Measurements from ENCODE around the gene INIP.

INIP gene

GRCh38 chr9:112659906-112660305 is 58.0 kb downstream of the INIP start:
- TF ChIP-seq CTCF (IDR thresholded peaks at IDR 0.05; ENCODE audit: insufficient read depth, low read length) (no peak), SPI1 (IDR thresholded peaks at IDR 0.05; ENCODE audit: borderline replicate concordance, low read depth) (no peak), REST (IDR thresholded peaks at IDR 0.05; ENCODE audit: insufficient replicate concordance, low read depth) (no peak), GABPA (IDR thresholded peaks at IDR 0.05; ENCODE audit: low read depth) (no peak), POLR2AphosphoS5 (IDR thresholded peaks at IDR 0.05; ENCODE audit: low read depth) (no peak)
- DNase-seq (ENCODE audit: low read depth in 1 of 2, low spot score in 1 of 2), result no peak
- H3K27ac ChIP-seq (replicated peaks), result no peak overlapping the region
- H3K4me3 ChIP-seq (replicated peaks; ENCODE audit: insufficient read depth, low read length), result no peak overlapping the region
- no peaks in the 10 kb centered on the region for H3K27me3 ChIP-seq (ENCODE audit: insufficient read depth, poor library complexity, severe bottlenecking)

GRCh38 chr9:112655668-112656067 is 62.2 kb downstream of the INIP start:
- Histone ChIP-seq H3K4me3 (replicated peaks; ENCODE audit: insufficient read depth, low read length) (no peak overlapping the region), H3K27ac (replicated peaks) (no peak overlapping the region), H3K27me3 (ENCODE audit: insufficient read depth, poor library complexity, severe bottlenecking) (no peaks in the 10 kb centered on the region)
- no peak for DNase-seq (ENCODE audit: low read depth in 1 of 2, low spot score in 1 of 2)
- TF ChIP-seq POLR2AphosphoS5 (IDR thresholded peaks at IDR 0.05; ENCODE audit: low read depth) (no peak), SPI1 (IDR thresholded peaks at IDR 0.05; ENCODE audit: borderline replicate concordance, low read depth) (no peak), CTCF (IDR thresholded peaks at IDR 0.05; ENCODE audit: insufficient read depth, low read length) (no peak), GABPA (IDR thresholded peaks at IDR 0.05; ENCODE audit: low read depth) (no peak), REST (IDR thresholded peaks at IDR 0.05; ENCODE audit: insufficient replicate concordance, low read depth) (no peak)

- no peak for TF ChIP-seq REST (IDR thresholded peaks at IDR 0.05; ENCODE audit: insufficient replicate concordance, low read depth)
- no peak for TF ChIP-seq CTCF (IDR thresholded peaks at IDR 0.05; ENCODE audit: insufficient read depth, low read length)
- no peak for TF ChIP-seq SPI1 (IDR thresholded peaks at IDR 0.05; ENCODE audit: borderline replicate concordance, low read depth)
- no peak for TF ChIP-seq GABPA (IDR thresholded peaks at IDR 0.05; ENCODE audit: low read depth)
- no peak for TF ChIP-seq POLR2AphosphoS5 (IDR thresholded peaks at IDR 0.05; ENCODE audit: low read depth)
- no peak for DNase-seq (ENCODE audit: low read depth in 1 of 2, low spot score in 1 of 2)
- Histone ChIP-seq H3K27me3 (ENCODE audit: insufficient read depth, poor library complexity, severe bottlenecking) (no peaks in the 10 kb centered on the region), H3K27ac (replicated peaks) (no peak overlapping the region), H3K4me3 (replicated peaks; ENCODE audit: insufficient read depth, low read length) (no peak overlapping the region)
These were observed 63.6 kb downstream of the INIP start for GRCh38 chr9:112654282-112654681.

Measured in HL-60 (cell line).